ENCODE data around the gene C5orf47.

DNA sequence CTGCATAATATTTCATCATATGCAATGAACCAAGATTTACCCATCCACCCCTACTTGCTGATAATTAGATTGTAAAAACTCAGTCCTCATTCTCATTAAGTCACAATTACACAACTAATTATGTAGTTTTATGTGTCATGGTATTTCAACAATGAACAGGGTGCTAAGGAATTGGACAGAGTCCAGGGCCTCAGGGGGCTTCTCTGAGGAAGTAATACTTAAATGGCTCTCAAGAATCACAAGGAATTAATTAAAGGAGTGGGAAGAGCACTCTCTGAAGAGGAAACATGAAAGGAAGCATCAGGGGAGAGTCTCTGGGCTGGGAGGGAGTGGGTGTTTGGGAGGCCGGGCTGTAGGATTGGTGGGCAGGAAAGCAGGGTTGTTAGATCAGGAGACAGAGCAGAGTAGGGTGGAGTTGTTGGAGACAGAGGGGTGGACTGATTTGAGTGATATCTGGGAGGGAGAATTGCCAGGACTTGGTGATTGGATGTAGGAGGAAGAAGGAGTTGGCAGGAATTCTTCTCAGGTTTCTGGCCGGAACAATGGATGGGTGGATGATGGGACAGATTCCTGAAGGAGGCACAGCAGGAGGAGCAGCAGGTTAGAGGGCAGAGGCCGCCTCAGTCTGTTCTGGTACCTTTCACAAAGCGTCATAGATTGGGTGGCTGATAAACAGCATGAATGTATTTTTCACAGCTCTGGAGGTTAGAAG, 33.6 kb downstream of the C5orf47 start:
- TF ChIP-seq, protein P1, sequence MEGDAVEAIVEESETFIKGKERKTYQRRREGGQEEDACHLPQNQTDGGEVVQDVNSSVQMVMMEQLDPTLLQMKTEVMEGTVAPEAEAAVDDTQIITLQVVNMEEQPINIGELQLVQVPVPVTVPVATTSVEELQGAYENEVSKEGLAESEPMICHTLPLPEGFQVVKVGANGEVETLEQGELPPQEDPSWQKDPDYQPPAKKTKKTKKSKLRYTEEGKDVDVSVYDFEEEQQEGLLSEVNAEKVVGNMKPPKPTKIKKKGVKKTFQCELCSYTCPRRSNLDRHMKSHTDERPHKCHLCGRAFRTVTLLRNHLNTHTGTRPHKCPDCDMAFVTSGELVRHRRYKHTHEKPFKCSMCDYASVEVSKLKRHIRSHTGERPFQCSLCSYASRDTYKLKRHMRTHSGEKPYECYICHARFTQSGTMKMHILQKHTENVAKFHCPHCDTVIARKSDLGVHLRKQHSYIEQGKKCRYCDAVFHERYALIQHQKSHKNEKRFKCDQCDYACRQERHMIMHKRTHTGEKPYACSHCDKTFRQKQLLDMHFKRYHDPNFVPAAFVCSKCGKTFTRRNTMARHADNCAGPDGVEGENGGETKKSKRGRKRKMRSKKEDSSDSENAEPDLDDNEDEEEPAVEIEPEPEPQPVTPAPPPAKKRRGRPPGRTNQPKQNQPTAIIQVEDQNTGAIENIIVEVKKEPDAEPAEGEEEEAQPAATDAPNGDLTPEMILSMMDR (conservative IDR thresholded peaks at IDR 0.05 in 1 of 2, IDR thresholded peaks at IDR 0.05 in 1 of 2; ENCODE audit: low read depth in 1 of 2, low read length in 2 of 2), result no peak
- TF ChIP-seq EZH2 (IDR thresholded peaks at IDR 0.05; ENCODE audit: low read length, missing control alignments), result no peak

Data from fibroblast of lung (primary cell).